ENCODE data around the gene ANTXRL. TPM values are rescaled to one million over a fixed set of nuclear protein-coding genes. Genes with fewer than 3 reads are reported as not detected.
"Not testable (repeated sequence)": the region's sequence is repeated elsewhere in the genome, so short reads cannot be mapped to it uniquely, and the experiment has no call there.

The ANTXRL gene
- total RNA-seq, 1 donor from 2014 or later = not detected

- no peaks in the 10 kb centered on the region for H3K36me3 Mint-ChIP-seq (ENCODE audit: low read depth)
- H3K27ac Mint-ChIP-seq = no peak overlapping the region
- H3K4me1 Mint-ChIP-seq = peaks cover 2% of the 10 kb centered on the region
- intact Hi-C loops (cut with micrococcal nuclease) = no loop called here
- no peaks in the 10 kb centered on the region for H3K9me3 Mint-ChIP-seq
- DNase-seq = no peak
- H3K27me3 Mint-ChIP-seq = peaks cover 5% of the 10 kb centered on the region
- no peak overlapping the region for H3K4me3 Mint-ChIP-seq
These were observed 22.1 kb downstream of the ANTXRL start for GRCh38 chr10:46308666-46309450.

GRCh38 chr10:46309511-46310142, 22.8 kb downstream of the ANTXRL start:
- Mint-ChIP-seq H3K36me3 (ENCODE audit: low read depth) (no peaks in the 10 kb centered on the region), H3K4me1 (peaks cover 2% of the 10 kb centered on the region), H3K9me3 (no peaks in the 10 kb centered on the region), H3K27ac (no peak overlapping the region), H3K4me3 (no peak overlapping the region), H3K27me3 (peaks cover 5% of the 10 kb centered on the region)
- intact Hi-C loops (cut with micrococcal nuclease) = loop anchor here (2.0 kb wide), 1 partner anchor 59 kb away; no protein-coding TSS in a partner anchor
- no peak for DNase-seq

GRCh38 chr10:46310143-46310514, 23.3 kb downstream of the ANTXRL start:
- DNase-seq = no peak
- Mint-ChIP-seq H3K4me1 (peaks cover 2% of the 10 kb centered on the region), H3K4me3 (no peak overlapping the region), H3K36me3 (ENCODE audit: low read depth) (no peaks in the 10 kb centered on the region), H3K9me3 (no peaks in the 10 kb centered on the region), H3K27ac (no peak overlapping the region), H3K27me3 (peaks cover 5% of the 10 kb centered on the region)
- intact Hi-C loops (cut with micrococcal nuclease) = loop anchor here (2.0 kb wide), 1 partner anchor 59 kb away; no protein-coding TSS in a partner anchor

- H3K9me3 Mint-ChIP-seq = no peaks in the 10 kb centered on the region
- intact Hi-C loops (cut with micrococcal nuclease) = loop anchor here (2.0 kb wide), 1 partner anchor 60 kb away; no protein-coding TSS in a partner anchor
These were observed 24.1 kb downstream of the ANTXRL start for GRCh38 chr10:46310851-46311250.

GRCh38 chr10:46311501-46311951, 24.7 kb downstream of the ANTXRL start:
- Mint-ChIP-seq H3K9me3 (no peaks in the 10 kb centered on the region), H3K36me3 (ENCODE audit: low read depth) (no peaks in the 10 kb centered on the region), H3K27me3 (no peaks in the 10 kb centered on the region), H3K4me3 (no peak overlapping the region), H3K27ac (no peak overlapping the region), H3K4me1 (peaks cover 2% of the 10 kb centered on the region)
- DNase-seq = no peak
- intact Hi-C loops (cut with micrococcal nuclease) = loop anchor here (2.0 kb wide), 1 partner anchor 61 kb away; no protein-coding TSS in a partner anchor

More at GRCh38 chr10:46310851-46311250, 24.1 kb downstream of the ANTXRL start:
- peaks cover 5% of the 10 kb centered on the region for H3K27me3 Mint-ChIP-seq
- no peak overlapping the region for H3K27ac Mint-ChIP-seq
- H3K4me1 Mint-ChIP-seq = peaks cover 2% of the 10 kb centered on the region
- DNase-seq = no peak
- no peaks in the 10 kb centered on the region for H3K36me3 Mint-ChIP-seq (ENCODE audit: low read depth)
- no peak overlapping the region for H3K4me3 Mint-ChIP-seq

GRCh38 chr10:46311961-46312431, 25.2 kb downstream of the ANTXRL start:
- not testable (repeated sequence) for H3K36me3 Mint-ChIP-seq (ENCODE audit: low read depth); H3K27ac Mint-ChIP-seq; DNase-seq; H3K27me3 Mint-ChIP-seq; H3K4me1 Mint-ChIP-seq; H3K4me3 Mint-ChIP-seq; H3K9me3 Mint-ChIP-seq
- intact Hi-C loops (cut with micrococcal nuclease) = loop anchor here (2.0 kb wide), 1 partner anchor 61 kb away; no protein-coding TSS in a partner anchor

- no peak overlapping the region for H3K27ac Mint-ChIP-seq
- no peaks in the 10 kb centered on the region for H3K36me3 Mint-ChIP-seq (ENCODE audit: low read depth)
- H3K4me3 Mint-ChIP-seq = no peak overlapping the region
- intact Hi-C loops (cut with micrococcal nuclease) = no loop called here
- DNase-seq = no peak
- peaks cover 2% of the 10 kb centered on the region for H3K27me3 Mint-ChIP-seq
- no peaks in the 10 kb centered on the region for H3K9me3 Mint-ChIP-seq
- H3K4me1 Mint-ChIP-seq = peaks cover 2% of the 10 kb centered on the region
These were observed 26.2 kb downstream of the ANTXRL start for GRCh38 chr10:46312953-46313352.

- Mint-ChIP-seq H3K9me3 (no peaks in the 10 kb centered on the region), H3K36me3 (ENCODE audit: low read depth) (no peaks in the 10 kb centered on the region), H3K27ac (no peak overlapping the region), H3K4me3 (no peak overlapping the region), H3K27me3 (peaks cover 7% of the 10 kb centered on the region), H3K4me1 (peaks cover 2% of the 10 kb centered on the region)
- DNase-seq = no peak
- intact Hi-C loops (cut with micrococcal nuclease) = no loop called here
These were observed 27.3 kb downstream of the ANTXRL start for GRCh38 chr10:46314071-46314470.

- H3K27me3 Mint-ChIP-seq = peaks cover 11% of the 10 kb centered on the region
- DNase-seq; H3K4me3 Mint-ChIP-seq; H3K4me1 Mint-ChIP-seq; intact Hi-C loops (cut with micrococcal nuclease); H3K27ac Mint-ChIP-seq; H3K36me3 Mint-ChIP-seq (ENCODE audit: low read depth); H3K9me3 Mint-ChIP-seq: not testable (repeated sequence)
These were observed 28.5 kb downstream of the ANTXRL start for GRCh38 chr10:46315071-46315860.

- no peak for DNase-seq
- Mint-ChIP-seq H3K36me3 (ENCODE audit: low read depth) (no peaks in the 10 kb centered on the region), H3K9me3 (no peaks in the 10 kb centered on the region), H3K27me3 (peaks cover 19% of the 10 kb centered on the region), H3K4me1 (no peaks in the 10 kb centered on the region), H3K4me3 (no peak overlapping the region), H3K27ac (no peak overlapping the region)
- intact Hi-C loops (cut with micrococcal nuclease) = no loop called here
These were observed 30.6 kb downstream of the ANTXRL start for GRCh38 chr10:46317370-46317769.

GRCh38 chr10:46317889-46318288, 31.1 kb downstream of the ANTXRL start:
- no peaks in the 10 kb centered on the region for H3K9me3 Mint-ChIP-seq
- H3K4me3 Mint-ChIP-seq = no peak overlapping the region
- H3K36me3 Mint-ChIP-seq (ENCODE audit: low read depth) = no peaks in the 10 kb centered on the region
- DNase-seq = no peak
- no peaks in the 10 kb centered on the region for H3K4me1 Mint-ChIP-seq
- H3K27ac Mint-ChIP-seq = no peak overlapping the region
- intact Hi-C loops (cut with micrococcal nuclease) = no loop called here
- peaks cover 19% of the 10 kb centered on the region for H3K27me3 Mint-ChIP-seq

GRCh38 chr10:46318799-46319198, 32.0 kb downstream of the ANTXRL start:
- intact Hi-C loops (cut with micrococcal nuclease) = no loop called here
- H3K4me1 Mint-ChIP-seq = no peaks in the 10 kb centered on the region
- H3K27ac Mint-ChIP-seq = no peak overlapping the region
- peaks cover 19% of the 10 kb centered on the region for H3K27me3 Mint-ChIP-seq
- no peak overlapping the region for H3K4me3 Mint-ChIP-seq
- no peaks in the 10 kb centered on the region for H3K36me3 Mint-ChIP-seq (ENCODE audit: low read depth)
- DNase-seq = peak; percentile 21
- H3K9me3 Mint-ChIP-seq = no peaks in the 10 kb centered on the region

- H3K4me3 Mint-ChIP-seq = no peak overlapping the region
- H3K9me3 Mint-ChIP-seq = no peaks in the 10 kb centered on the region
- no peaks in the 10 kb centered on the region for H3K4me1 Mint-ChIP-seq
- DNase-seq = no peak
- no peak overlapping the region for H3K27ac Mint-ChIP-seq
- no peaks in the 10 kb centered on the region for H3K36me3 Mint-ChIP-seq (ENCODE audit: low read depth)
- H3K27me3 Mint-ChIP-seq = peaks cover 23% of the 10 kb centered on the region
- intact Hi-C loops (cut with micrococcal nuclease) = no loop called here
These were observed 32.6 kb downstream of the ANTXRL start for GRCh38 chr10:46319389-46319788.
